Right kidney (tissue), 1 donor: ENCODE measurements around the gene LYPD6.

Experiments used
- DNase-seq: peaks from one replicate; pipeline ENCODE4 v3.0.0-alpha.2; 2016

The LYPD6 gene

DNA sequence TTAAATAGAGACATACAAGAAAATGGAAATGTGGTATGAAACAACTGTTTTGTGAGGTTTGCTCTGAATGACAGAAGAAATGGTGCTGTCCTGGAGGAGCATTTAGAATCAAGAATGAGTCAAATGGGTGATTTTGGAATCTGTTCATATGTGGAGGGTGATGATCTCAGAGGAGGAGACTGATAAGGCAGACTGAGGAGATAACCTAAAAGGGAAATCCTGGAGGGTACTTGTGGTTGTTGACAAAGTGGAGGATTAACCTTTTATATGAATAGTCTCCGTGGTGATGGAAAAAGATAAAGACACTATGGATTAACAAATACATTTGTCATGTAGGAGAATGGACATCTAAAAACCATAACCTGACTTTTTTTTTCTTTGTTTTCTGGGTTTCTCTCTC is 183.1 kb downstream of the LYPD6 start:
- no peak for DNase-seq
